Measurements from ENCODE around the gene KCNIP3. TPM values are rescaled to one million over a fixed set of nuclear protein-coding genes. Genes with fewer than 3 reads are reported as not detected.

The KCNIP3 gene
- polyA plus RNA-seq, 1 of the 3 experiments (the other 2 are of a cell fraction), result 0.97 TPM

DNA sequence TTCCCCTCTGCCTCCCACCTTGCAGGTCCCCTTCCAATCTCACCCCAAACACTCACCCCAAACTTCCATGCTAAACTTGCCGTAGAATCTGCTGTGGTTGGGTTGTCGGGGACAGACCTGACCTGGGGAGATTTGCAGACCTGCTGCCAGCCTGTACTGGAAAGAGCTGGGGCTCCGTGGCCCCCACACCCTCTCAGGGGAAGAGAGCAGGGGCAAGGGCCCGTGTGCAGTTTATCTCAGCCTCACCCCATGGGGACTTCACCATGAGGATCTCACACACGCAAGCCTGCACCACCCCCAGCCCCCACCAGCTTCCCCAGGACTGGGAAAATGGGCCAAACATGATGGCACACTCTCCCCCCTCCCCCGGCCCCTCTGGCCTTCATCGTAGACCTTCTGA is 30.7 kb downstream of the KCNIP3 start:
- H3K9ac ChIP-seq, result no peak overlapping the region
- no peaks in the 10 kb centered on the region for H3K9me2 ChIP-seq
- H3K79me2 ChIP-seq (ENCODE audit: insufficient read depth), result no peaks in the 10 kb centered on the region
- CTCF ChIA-PET, result interaction anchor here (0.6 to 5.6 kb wide), 3 partner anchors 13 to 251 kb away, joined by 3 to 40 read pairs (median 6); no protein-coding TSS in a partner anchor
- POLR2A ChIA-PET, result interaction anchor here (0.7 kb wide), 1 partner anchor 83 kb away, joined by 4 read pairs; no protein-coding TSS in a partner anchor
- no peak overlapping the region for H3K4me3 ChIP-seq (ENCODE audit: low read depth in 2 of 2, low read length in 1 of 2)
- no peak overlapping the region for H2AFZ ChIP-seq (ENCODE audit: low read depth)
- H4K20me1 ChIP-seq (ENCODE audit: insufficient read depth), result no peaks in the 10 kb centered on the region
- TF ChIP-seq ELF1 (IDR thresholded peaks at IDR 0.05) (no peak), RFX5 (IDR thresholded peaks at IDR 0.05; ENCODE audit: low read length) (no peak), RXRA (IDR thresholded peaks at IDR 0.05; ENCODE audit: borderline replicate concordance, low read depth) (no peak), NFIC (IDR thresholded peaks at IDR 0.05; ENCODE audit: borderline replicate concordance) (no peak), TEAD4 (IDR thresholded peaks at IDR 0.05; ENCODE audit: borderline replicate concordance, insufficient read depth) (no peak), TCF12 (IDR thresholded peaks at IDR 0.05) (no peak), SMC3 (IDR thresholded peaks at IDR 0.05; ENCODE audit: low read depth, low read length) (no peak), FOXJ3 (CRISPR knock-in tag; IDR thresholded peaks at IDR 0.05) (no peak), EP300 (IDR thresholded peaks at IDR 0.05; ENCODE audit: borderline replicate concordance in 1 of 2, low read depth in 1 of 2, low read length in 1 of 2) (no peak), MEF2A (IDR thresholded peaks at IDR 0.05; ENCODE audit: borderline replicate concordance, low read depth) (no peak), RCOR1 (IDR thresholded peaks at IDR 0.05; ENCODE audit: low read length) (no peak), RAD21 (IDR thresholded peaks at IDR 0.05; ENCODE audit: low read length) (no peak), FOSL2 (IDR thresholded peaks at IDR 0.05; ENCODE audit: borderline replicate concordance, low read depth) (no peak), GATA2 (CRISPR knock-in tag; IDR thresholded peaks at IDR 0.05) (no peak), GABPA (IDR thresholded peaks at IDR 0.05; ENCODE audit: low read depth) (no peak), POLR2AphosphoS5 (IDR thresholded peaks at IDR 0.05; ENCODE audit: low read depth, low read length) (no peak), FOXM1 (IDR thresholded peaks at IDR 0.05; ENCODE audit: low read depth) (no peak)
- TF ChIP-seq, protein P1, sequence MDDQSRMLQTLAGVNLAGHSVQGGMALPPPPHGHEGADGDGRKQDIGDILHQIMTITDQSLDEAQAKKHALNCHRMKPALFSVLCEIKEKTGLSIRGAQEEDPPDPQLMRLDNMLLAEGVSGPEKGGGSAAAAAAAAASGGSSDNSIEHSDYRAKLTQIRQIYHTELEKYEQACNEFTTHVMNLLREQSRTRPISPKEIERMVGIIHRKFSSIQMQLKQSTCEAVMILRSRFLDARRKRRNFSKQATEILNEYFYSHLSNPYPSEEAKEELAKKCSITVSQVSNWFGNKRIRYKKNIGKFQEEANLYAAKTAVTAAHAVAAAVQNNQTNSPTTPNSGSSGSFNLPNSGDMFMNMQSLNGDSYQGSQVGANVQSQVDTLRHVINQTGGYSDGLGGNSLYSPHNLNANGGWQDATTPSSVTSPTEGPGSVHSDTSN (IDR thresholded peaks at IDR 0.05), result no peak
- TF ChIP-seq, protein P2, sequence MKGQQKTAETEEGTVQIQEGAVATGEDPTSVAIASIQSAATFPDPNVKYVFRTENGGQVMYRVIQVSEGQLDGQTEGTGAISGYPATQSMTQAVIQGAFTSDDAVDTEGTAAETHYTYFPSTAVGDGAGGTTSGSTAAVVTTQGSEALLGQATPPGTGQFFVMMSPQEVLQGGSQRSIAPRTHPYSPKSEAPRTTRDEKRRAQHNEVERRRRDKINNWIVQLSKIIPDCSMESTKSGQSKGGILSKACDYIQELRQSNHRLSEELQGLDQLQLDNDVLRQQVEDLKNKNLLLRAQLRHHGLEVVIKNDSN (IDR thresholded peaks at IDR 0.05; ENCODE audit: borderline replicate concordance, low read depth), result no peak
- TF ChIP-seq, protein P3, sequence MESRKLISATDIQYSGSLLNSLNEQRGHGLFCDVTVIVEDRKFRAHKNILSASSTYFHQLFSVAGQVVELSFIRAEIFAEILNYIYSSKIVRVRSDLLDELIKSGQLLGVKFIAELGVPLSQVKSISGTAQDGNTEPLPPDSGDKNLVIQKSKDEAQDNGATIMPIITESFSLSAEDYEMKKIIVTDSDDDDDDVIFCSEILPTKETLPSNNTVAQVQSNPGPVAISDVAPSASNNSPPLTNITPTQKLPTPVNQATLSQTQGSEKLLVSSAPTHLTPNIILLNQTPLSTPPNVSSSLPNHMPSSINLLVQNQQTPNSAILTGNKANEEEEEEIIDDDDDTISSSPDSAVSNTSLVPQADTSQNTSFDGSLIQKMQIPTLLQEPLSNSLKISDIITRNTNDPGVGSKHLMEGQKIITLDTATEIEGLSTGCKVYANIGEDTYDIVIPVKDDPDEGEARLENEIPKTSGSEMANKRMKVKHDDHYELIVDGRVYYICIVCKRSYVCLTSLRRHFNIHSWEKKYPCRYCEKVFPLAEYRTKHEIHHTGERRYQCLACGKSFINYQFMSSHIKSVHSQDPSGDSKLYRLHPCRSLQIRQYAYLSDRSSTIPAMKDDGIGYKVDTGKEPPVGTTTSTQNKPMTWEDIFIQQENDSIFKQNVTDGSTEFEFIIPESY (IDR thresholded peaks at IDR 0.05; ENCODE audit: borderline replicate concordance, low read depth), result no peak
- H3K9me3 ChIP-seq, result no peaks in the 10 kb centered on the region
- 34% methylated on average over 7 of the region's 7 CpGs for WGBS (ENCODE audit: low lambda C conversion rate)
- H3K27ac ChIP-seq (ENCODE audit: low read depth in 2 of 2, low read length in 1 of 2), result no peak overlapping the region
- H3F3A ChIP-seq (replicated peaks; ENCODE audit: insufficient read depth), result no peaks in the 10 kb centered on the region
- no peaks in the 10 kb centered on the region for H3K27me3 ChIP-seq (ENCODE audit: insufficient read depth)
- H3K36me3 ChIP-seq (replicated peaks in 1 of 2; ENCODE audit: control insufficient read depth in 1 of 2, insufficient read depth in 2 of 2, low read length in 1 of 2), result no peaks in the 10 kb centered on the region
- H3K4me1 ChIP-seq (ENCODE audit: control insufficient read depth in 1 of 2, insufficient read depth in 2 of 2, low read depth in 1 of 2, low read length in 1 of 2), result no peaks in the 10 kb centered on the region; a peak in 1 of 4 replicates
- DNase-seq, result no peak
- H3K4me2 ChIP-seq, result no peak overlapping the region
